Endothelial cell of umbilical vein (primary cell): ENCODE data around the gene SEMA3A. TPM values are rescaled to one million over a fixed set of nuclear protein-coding genes. Genes with fewer than 3 reads are reported as not detected.
A peak's percentile ranks its signal among the peaks of the same experiment; 100 is the strongest.

ENCODE experiments used
- BruUV-seq: library from RNA; stranded (reverse); fragments of 400-500 nt; replicated peaks from 2 replicates; lab custom pipeline; 2021; lab: Mats Ljungman, UMichigan
- CTCF ChIA-PET: fragments of 300-600, 350-600 bp; sonication (Branson Sonifier 250); formaldehyde crosslinking; loops from one replicate; lab custom pipeline; 2021; ENCODE audit warnings: antibody characterized with exemption, inconsistent platforms; lab: Charles Lee
- POLR2A ChIA-PET: fragments of 300-600, 350-600 bp; sonication (Branson Sonifier 250); formaldehyde crosslinking; loops from one replicate; lab custom pipeline; 2021; ENCODE audit warnings: antibody characterized with exemption, inconsistent platforms; lab: Charles Lee
- DNase-seq: peaks from one replicate; pipeline ENCODE4 v3.0.0-alpha.2; 2011; ENCODE audit warnings: low read depth, low spot score
- FAIRE-seq: peaks from 2 replicates; lab custom pipeline; 2011; peaks lifted over from hg19 to GRCh38; lab: Jason Lieb, UNC
- H2AFZ ChIP-seq: 2 replicates; pipeline ENCODE4 v1.6.0; 2012; ENCODE audit warnings: low read depth, low read length, control low read depth, inconsistent platforms
- H3K27ac ChIP-seq: 2 replicates; pipeline ENCODE4 v1.5.1; 2011; ENCODE audit warnings: low read depth, mild to moderate bottlenecking, control low read depth, low read length, moderate library complexity; ENCODE audit not compliant: insufficient read depth
- H3K27me3 ChIP-seq, 2 experiments: 2 replicates each; pipeline versions ENCODE4 v1.6.0 to v1.6.1; 2011; ENCODE audit warnings: low read length in 2 of 2, mixed read lengths in 1 of 2; ENCODE audit not compliant: control insufficient read depth in 2 of 2, insufficient read depth in 2 of 2
- H3K36me3 ChIP-seq, 2 experiments: 2 replicates in 1 of 2; 3 replicates in 1 of 2; pipeline ENCODE4 v1.5.1; 2011; ENCODE audit warnings: low read length in 2 of 2, mild to moderate bottlenecking in 1 of 2, moderate library complexity in 1 of 2; ENCODE audit not compliant: control insufficient read depth in 2 of 2, insufficient read depth in 2 of 2; ENCODE audit errors: extremely low read depth in 1 of 2
- H3K4me1 ChIP-seq: 3 replicates; pipeline ENCODE4 v1.5.1; 2011; ENCODE audit warnings: mild to moderate bottlenecking, low read length; ENCODE audit not compliant: control insufficient read depth, insufficient read depth; ENCODE audit errors: extremely low read depth
- H3K4me2 ChIP-seq: 2 replicates; pipeline ENCODE4 v1.6.1; 2011; ENCODE audit warnings: low read length, control low read depth, mixed read lengths; ENCODE audit not compliant: insufficient read depth
- H3K4me3 ChIP-seq, 3 experiments: fragments of 200-600 bp in 1 of 3; sonication (generic), shearing (Covaris generic) in 1 of 3; replicated peaks in 1 of 3; 2 replicates each; pipeline ENCODE4 v1.5.1; 2011 to 2016; ENCODE audit warnings: control low read depth in 3 of 3, low read length in 3 of 3, mild to moderate bottlenecking in 2 of 3, inconsistent platforms in 1 of 3, low read depth in 1 of 3, moderate library complexity in 1 of 3; ENCODE audit not compliant: insufficient read depth in 1 of 3
- H3K79me2 ChIP-seq: 2 replicates; pipeline ENCODE4 v1.6.0; 2012; ENCODE audit warnings: low read length, inconsistent platforms; ENCODE audit not compliant: control insufficient read depth, insufficient read depth
- H3K9ac ChIP-seq: replicated peaks from 2 replicates; pipeline ENCODE3; 2011; ENCODE audit warnings: low read length, control low read depth; ENCODE audit not compliant: insufficient read depth; ENCODE audit errors: extremely low read depth
- H3K9me1 ChIP-seq: replicated peaks from 3 replicates; pipeline ENCODE4 v1.6.0; 2011; ENCODE audit warnings: mild to moderate bottlenecking, low read length; ENCODE audit not compliant: control insufficient read depth, insufficient read depth; ENCODE audit errors: extremely low read depth
- H3K9me3 ChIP-seq: replicated peaks from 2 replicates; pipeline ENCODE4 v1.5.1; 2012; ENCODE audit warnings: low read length, inconsistent platforms; ENCODE audit not compliant: control insufficient read depth, insufficient read depth
- H4K20me1 ChIP-seq: replicated peaks from 2 replicates; pipeline ENCODE3; 2011; ENCODE audit warnings: mild to moderate bottlenecking, low read length; ENCODE audit not compliant: control insufficient read depth, insufficient read depth; ENCODE audit errors: extremely low read depth
- GATA2 ChIP-seq: IDR thresholded peaks from 2 replicates; pipeline ENCODE4 v1.7.0; 2011; ENCODE audit warnings: low read depth, mild to moderate bottlenecking, moderate library complexity, mixed read lengths, low read length; ENCODE audit not compliant: insufficient read length, insufficient read depth
- MAX ChIP-seq: IDR thresholded peaks from 2 replicates; pipeline ENCODE4 v1.6.1; 2011; ENCODE audit not compliant: insufficient read depth, insufficient read length
- MYC ChIP-seq: IDR thresholded peaks from one replicate; pipeline ENCODE4 v1.6.1; 2011; ENCODE audit warnings: mild to moderate bottlenecking, low read depth, low read length
- dilution Hi-C: fragments of 300-500 bp; cut with MboI; formaldehyde crosslinking; loops from one replicate; pipeline ENCODE4 v1.15.0; 2019; ENCODE audit warnings: low sequenced_read_pairs; ENCODE audit not compliant: extremely low pct_ligation_motif_present
- intact Hi-C: fragments of 100-400 bp; cut with micrococcal nuclease; formaldehyde crosslinking; loops from one replicate; pipeline ENCODE4 v1.10.0; 2022
- polyA plus RNA-seq, 4 experiments: library from polyadenylated mRNA; depleted of rRNA in 3 of 4; stranded (reverse) in 3 of 4; unstranded in 1 of 4; fragments of >200 nt; gene quantifications; 2 replicates each; pipeline versions ENCODE4 v1.2.1 to v1.2.3, GENCODE V29; 2011 to 2012; ENCODE audit warnings: missing spikeins in 1 of 4
- total RNA-seq: library from RNA; stranded (reverse); gene quantifications from 2 replicates; pipeline ENCODE4 v1.2.3, GENCODE V29; 2021
- TF ChIP-seq, protein P1 (sequence below), 2 donors: IDR thresholded peaks; 1 replicate in 1 of 2; 2 replicates in 1 of 2; pipeline ENCODE4 v1.5.1; 2011; ENCODE audit warnings: low read length in 2 of 2, mild to moderate bottlenecking in 2 of 2, moderate library complexity in 2 of 2, control low read depth in 1 of 2, inconsistent platforms in 1 of 2, low read depth in 1 of 2; ENCODE audit not compliant: insufficient read depth in 1 of 2; ENCODE audit errors: extremely low read depth in 1 of 2

The SEMA3A gene
- total and polyA plus RNA-seq, 2 donors (not counting 3 experiments of a cell fraction or from before 2014, with no cell fraction given), result 0.68 to 1.2 TPM

GRCh38 chr7:84187087-84187805 lies 7.3 kb downstream of the SEMA3A start:
- peak; percentile 39 for DNase-seq
- CTCF ChIA-PET, result interaction anchor here (1.2 to 2.9 kb wide), 5 partner anchors 202 to 268 kb away, joined by 3 to 25 read pairs (median 4); no protein-coding TSS in a partner anchor
- H3K4me3 ChIP-seq, result no peak overlapping the region
- H3K27ac ChIP-seq, result no peak overlapping the region
- dilution Hi-C loops (no loop called here), intact Hi-C loops (no loop called here)
- no peak for FAIRE-seq
- H3K9me1 ChIP-seq, result no peaks in the 10 kb centered on the region
- BruUV-seq, result no TSS peak
- no peaks in the 10 kb centered on the region for H3K9me3 ChIP-seq
- H3K79me2 ChIP-seq, result no peaks in the 10 kb centered on the region
- no peaks in the 10 kb centered on the region for H4K20me1 ChIP-seq
- peak overlapping the region; percentile 47 for H2AFZ ChIP-seq
- H3K4me1 ChIP-seq, result peaks cover 6% of the 10 kb centered on the region
- POLR2A ChIA-PET, result no interaction called here
- no peak overlapping the region for H3K9ac ChIP-seq
- H3K36me3 ChIP-seq, result no peaks in the 10 kb centered on the region
- no peaks in the 10 kb centered on the region for H3K27me3 ChIP-seq
- H3K4me2 ChIP-seq, result no peak overlapping the region
- TF ChIP-seq GATA2, result no peak
- TF ChIP-seq, protein P1, sequence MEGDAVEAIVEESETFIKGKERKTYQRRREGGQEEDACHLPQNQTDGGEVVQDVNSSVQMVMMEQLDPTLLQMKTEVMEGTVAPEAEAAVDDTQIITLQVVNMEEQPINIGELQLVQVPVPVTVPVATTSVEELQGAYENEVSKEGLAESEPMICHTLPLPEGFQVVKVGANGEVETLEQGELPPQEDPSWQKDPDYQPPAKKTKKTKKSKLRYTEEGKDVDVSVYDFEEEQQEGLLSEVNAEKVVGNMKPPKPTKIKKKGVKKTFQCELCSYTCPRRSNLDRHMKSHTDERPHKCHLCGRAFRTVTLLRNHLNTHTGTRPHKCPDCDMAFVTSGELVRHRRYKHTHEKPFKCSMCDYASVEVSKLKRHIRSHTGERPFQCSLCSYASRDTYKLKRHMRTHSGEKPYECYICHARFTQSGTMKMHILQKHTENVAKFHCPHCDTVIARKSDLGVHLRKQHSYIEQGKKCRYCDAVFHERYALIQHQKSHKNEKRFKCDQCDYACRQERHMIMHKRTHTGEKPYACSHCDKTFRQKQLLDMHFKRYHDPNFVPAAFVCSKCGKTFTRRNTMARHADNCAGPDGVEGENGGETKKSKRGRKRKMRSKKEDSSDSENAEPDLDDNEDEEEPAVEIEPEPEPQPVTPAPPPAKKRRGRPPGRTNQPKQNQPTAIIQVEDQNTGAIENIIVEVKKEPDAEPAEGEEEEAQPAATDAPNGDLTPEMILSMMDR (IDR thresholded peaks at IDR 0.05; ENCODE audit: extremely low read depth in 1 of 2, insufficient read depth in 1 of 2, low read depth in 1 of 2, low read length in 2 of 2), result no peak
- TF ChIP-seq MYC, result no peak
- no peak for TF ChIP-seq MAX
